ENCODE results near the gene FOXD1. TPM values are rescaled to one million over a fixed set of nuclear protein-coding genes. Genes with fewer than 3 reads are reported as not detected.
"Not testable (repeated sequence)": the region's sequence is repeated elsewhere in the genome, so short reads cannot be mapped to it uniquely, and the experiment has no call there.

The FOXD1 gene
- total and polyA plus RNA-seq, 2 of the 8 experiments (the other 6 are each of a cell fraction or from before 2014, with no cell fraction given), result 0.11 to 1.1 TPM

GRCh38 chr5:73468638-73469037 lies 20.1 kb upstream of the FOXD1 start:
- H3K23ac ChIP-seq (ENCODE audit: insufficient read length); H3K27ac ChIP-seq (ENCODE audit: low read depth, low read length); H3K56ac ChIP-seq (replicated peaks; ENCODE audit: insufficient read length, low read depth, low read length); H3K9ac ChIP-seq (replicated peaks in 1 of 4; ENCODE audit: extremely low read depth in 1 of 4, low read depth in 3 of 4, low read length in 3 of 4); H2BK12ac ChIP-seq (ENCODE audit: low read depth, low read length); H2AFZ ChIP-seq (ENCODE audit: low read length); H3K4me2 ChIP-seq (ENCODE audit: insufficient read depth in 1 of 2, low read depth in 2 of 2, low read length in 2 of 2); H2BK120ac ChIP-seq (replicated peaks; ENCODE audit: low read depth, low read length); H3K36me3 ChIP-seq (ENCODE audit: control insufficient read depth in 2 of 4, insufficient read depth in 4 of 4, low read length in 3 of 4); H3K23me2 ChIP-seq (ENCODE audit: low read depth, low read length); H3K4me3 ChIP-seq (ENCODE audit: extremely low read depth in 1 of 4, insufficient read depth in 2 of 4, low read depth in 3 of 4, low read length in 4 of 4); H3K79me2 ChIP-seq (ENCODE audit: control insufficient read depth in 1 of 2, insufficient read depth in 2 of 2, low read length in 2 of 2); H4K5ac ChIP-seq (ENCODE audit: insufficient read length, low read depth, low read length); H3K18ac ChIP-seq (ENCODE audit: extremely low read depth, low read length); H3K79me1 ChIP-seq (ENCODE audit: low read depth, low read length); DNase-seq (ENCODE audit: low read depth in 1 of 2, low spot score in 2 of 2); H2BK20ac ChIP-seq (ENCODE audit: low read length); H4K91ac ChIP-seq (replicated peaks; ENCODE audit: insufficient read length, low read length); H3K27me3 ChIP-seq (replicated peaks in 1 of 4; ENCODE audit: control insufficient read depth in 3 of 4, extremely low read depth in 1 of 4, insufficient read depth in 3 of 4, low read length in 3 of 4); H3K4me1 ChIP-seq (replicated peaks in 1 of 4; ENCODE audit: control insufficient read depth in 3 of 4, insufficient read depth in 4 of 4, low read length in 3 of 4); FAIRE-seq; H4K20me1 ChIP-seq (replicated peaks in 1 of 2; ENCODE audit: control insufficient read depth in 1 of 2, insufficient read depth in 2 of 2, low read length in 2 of 2); H2BK15ac ChIP-seq (ENCODE audit: low read length); POLR2A ChIA-PET (ENCODE audit: partially characterized antibody); H3K4ac ChIP-seq (replicated peaks; ENCODE audit: insufficient read length, low read depth, low read length); H4K8ac ChIP-seq (ENCODE audit: extremely low read depth, insufficient read depth, low read length); CTCF ChIA-PET (ENCODE audit: partially characterized antibody); H3K9me3 ChIP-seq (ENCODE audit: insufficient read depth in 2 of 2, low read depth in 1 of 2, low read length in 1 of 2); H2AK5ac ChIP-seq (ENCODE audit: low read depth, low read length); H3K14ac ChIP-seq (ENCODE audit: insufficient read length); H2BK5ac ChIP-seq (ENCODE audit: low read depth, low read length): not testable (repeated sequence)
- 89% methylated on average over 3 of the region's 3 CpGs; no CpG with 5 or more reads in 1 of the 2 experiments for whole genome bisulfite sequencing, 2 experiments (ENCODE audit: extremely low coverage in 1 of 2, insufficient coverage in 1 of 2, insufficient read length in 1 of 2, insufficient replicate concordance in 2 of 2, low coverage in 1 of 2, low lambda C conversion rate in 2 of 2, missing lambda C conversion rate in 1 of 2)

All from H1 (cell line).